Right atrium auricular region (tissue), 2 donors: ENCODE results near the gene CDH26. TPM values are rescaled to one million over a fixed set of nuclear protein-coding genes. Genes with fewer than 3 reads are reported as not detected.

Experiments used
- DNase-seq: peaks from one replicate; pipeline ENCODE4 v3.0.0-alpha.2; 2019; ENCODE audit warnings: low spot score
- H3K27ac ChIP-seq, 2 donors: fragments of 200-600 bp; sonication (generic); 1 replicate in 1 of 2; 2 replicates in 1 of 2; pipeline ENCODE4 v1.5.1; 2016 to 2019
- H3K27me3 ChIP-seq, 2 donors: fragments of 200-600 bp; sonication (generic); one replicate each; pipeline versions ENCODE4 v1.5.1 to v1.6.0; 2017 to 2019
- H3K36me3 ChIP-seq: fragments of 200-600 bp; sonication (generic); one replicate; pipeline ENCODE4 v1.5.1; 2016
- H3K4me1 ChIP-seq, 2 donors: fragments of 200-600 bp; sonication (generic); one replicate each; pipeline versions ENCODE4 v1.5.1 to v1.6.0; 2017 to 2019
- H3K4me3 ChIP-seq, 2 donors: fragments of 200-600 bp; sonication (generic); 1 replicate in 1 of 2; 2 replicates in 1 of 2; pipeline ENCODE4 v1.5.1; 2017 to 2019; ENCODE audit warnings: mild to moderate bottlenecking in 1 of 2, moderate library complexity in 1 of 2
- H3K9me3 ChIP-seq, 2 donors: fragments of 200-600 bp; sonication (generic); one replicate each; pipeline ENCODE4 v1.5.1; 2019
- total RNA-seq, 2 donors: library from RNA; depleted of rRNA; stranded (reverse); fragments of >200 nt; gene quantifications; one replicate each; pipeline ENCODE4 v1.1.0, GENCODE V29; 2016
- TF ChIP-seq, protein P1 (sequence below), 2 donors: fragments of 200-600 bp; sonication (generic); IDR thresholded peaks; one replicate each; pipeline ENCODE4 v1.5.1; 2019; ENCODE audit warnings: antibody characterized with exemption in 2 of 2

Gene CDH26
- total RNA-seq, 2 donors from 2014 or later, result 0.43 to 1.3 TPM

DNA sequence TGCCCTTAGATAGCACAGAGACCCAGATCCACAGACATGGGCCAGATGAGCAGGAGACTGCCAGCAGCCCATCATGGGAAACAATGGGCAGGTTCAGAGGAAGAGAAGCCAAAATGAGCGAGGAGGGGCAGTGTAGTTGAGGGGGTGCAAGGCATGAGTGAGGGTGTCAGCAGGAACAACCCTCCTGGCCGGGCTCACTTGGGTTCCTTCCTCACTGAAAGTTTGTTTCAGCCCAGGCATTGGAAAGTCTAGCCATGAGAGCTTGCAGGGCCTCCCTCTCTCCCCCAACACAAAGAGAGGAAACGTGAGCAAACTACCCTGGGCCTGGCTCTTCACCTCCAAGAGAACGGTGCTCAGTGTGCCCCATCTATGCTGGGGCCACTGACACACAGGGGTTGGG, 48.0 kb downstream of the CDH26 start:
- Histone ChIP-seq H3K27ac (no peak overlapping the region), H3K9me3 (no peaks in the 10 kb centered on the region), H3K36me3 (no peaks in the 10 kb centered on the region), H3K27me3 (no peaks in the 10 kb centered on the region), H3K4me1 (peaks cover 0 to 8% of the 10 kb centered on the region in 2 donors), H3K4me3 (no peak overlapping the region)
- TF ChIP-seq, protein P1, sequence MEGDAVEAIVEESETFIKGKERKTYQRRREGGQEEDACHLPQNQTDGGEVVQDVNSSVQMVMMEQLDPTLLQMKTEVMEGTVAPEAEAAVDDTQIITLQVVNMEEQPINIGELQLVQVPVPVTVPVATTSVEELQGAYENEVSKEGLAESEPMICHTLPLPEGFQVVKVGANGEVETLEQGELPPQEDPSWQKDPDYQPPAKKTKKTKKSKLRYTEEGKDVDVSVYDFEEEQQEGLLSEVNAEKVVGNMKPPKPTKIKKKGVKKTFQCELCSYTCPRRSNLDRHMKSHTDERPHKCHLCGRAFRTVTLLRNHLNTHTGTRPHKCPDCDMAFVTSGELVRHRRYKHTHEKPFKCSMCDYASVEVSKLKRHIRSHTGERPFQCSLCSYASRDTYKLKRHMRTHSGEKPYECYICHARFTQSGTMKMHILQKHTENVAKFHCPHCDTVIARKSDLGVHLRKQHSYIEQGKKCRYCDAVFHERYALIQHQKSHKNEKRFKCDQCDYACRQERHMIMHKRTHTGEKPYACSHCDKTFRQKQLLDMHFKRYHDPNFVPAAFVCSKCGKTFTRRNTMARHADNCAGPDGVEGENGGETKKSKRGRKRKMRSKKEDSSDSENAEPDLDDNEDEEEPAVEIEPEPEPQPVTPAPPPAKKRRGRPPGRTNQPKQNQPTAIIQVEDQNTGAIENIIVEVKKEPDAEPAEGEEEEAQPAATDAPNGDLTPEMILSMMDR (IDR thresholded peaks at IDR 0.05), result no peak
- no peak for DNase-seq

GRCh38 chr20:60007464-60007863, 49.2 kb downstream of the CDH26 start:
- TF ChIP-seq, protein P1 (IDR thresholded peaks at IDR 0.05), result no peak
- no peak for DNase-seq
- Histone ChIP-seq H3K27ac (no peak overlapping the region), H3K27me3 (no peaks in the 10 kb centered on the region), H3K9me3 (no peaks in the 10 kb centered on the region), H3K4me3 (no peak overlapping the region), H3K36me3 (no peaks in the 10 kb centered on the region), H3K4me1 (peaks cover 0 to 8% of the 10 kb centered on the region in 2 donors)

DNA sequence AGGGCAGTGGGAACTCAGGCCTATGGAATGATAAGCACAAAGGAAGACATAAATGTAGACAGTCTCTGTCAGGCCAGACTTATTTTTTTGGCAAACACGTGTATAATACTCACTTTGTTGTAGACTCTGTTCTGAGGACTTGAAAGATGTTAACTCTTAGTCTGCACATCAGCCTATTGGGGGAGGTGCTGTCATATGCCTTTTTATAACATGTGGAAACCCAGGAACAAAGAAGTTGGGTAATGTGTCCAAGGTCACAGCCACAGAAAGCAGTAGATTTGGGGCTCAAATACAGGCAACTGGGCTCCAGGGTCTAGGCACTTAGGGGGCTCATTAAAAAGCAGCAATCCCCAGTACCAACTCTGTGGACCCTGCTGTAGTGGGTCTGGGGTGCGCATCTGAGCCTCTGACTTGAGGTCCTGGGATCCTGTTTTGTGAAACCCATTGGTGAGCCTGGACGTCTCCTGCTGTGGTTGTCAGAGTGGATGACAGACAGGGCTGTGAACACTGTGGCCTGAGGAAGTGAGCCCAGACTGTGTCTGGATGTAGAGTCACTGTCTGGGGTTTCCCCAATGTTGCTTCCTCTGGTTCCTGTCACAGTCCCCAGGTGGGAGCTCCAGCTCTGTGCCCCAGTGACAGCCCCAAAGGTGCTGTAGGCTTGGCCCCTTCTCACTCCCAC, 50.0 kb downstream of the CDH26 start:
- no peaks in the 10 kb centered on the region for H3K27me3 ChIP-seq
- no peaks in the 10 kb centered on the region for H3K36me3 ChIP-seq
- no peaks in the 10 kb centered on the region for H3K9me3 ChIP-seq
- H3K4me3 ChIP-seq, result no peak overlapping the region
- no peak overlapping the region for H3K27ac ChIP-seq
- TF ChIP-seq, protein P1 (IDR thresholded peaks at IDR 0.05), result no peak
- H3K4me1 ChIP-seq, result peaks cover 0 to 8% of the 10 kb centered on the region in 2 donors
- no peak for DNase-seq

DNA sequence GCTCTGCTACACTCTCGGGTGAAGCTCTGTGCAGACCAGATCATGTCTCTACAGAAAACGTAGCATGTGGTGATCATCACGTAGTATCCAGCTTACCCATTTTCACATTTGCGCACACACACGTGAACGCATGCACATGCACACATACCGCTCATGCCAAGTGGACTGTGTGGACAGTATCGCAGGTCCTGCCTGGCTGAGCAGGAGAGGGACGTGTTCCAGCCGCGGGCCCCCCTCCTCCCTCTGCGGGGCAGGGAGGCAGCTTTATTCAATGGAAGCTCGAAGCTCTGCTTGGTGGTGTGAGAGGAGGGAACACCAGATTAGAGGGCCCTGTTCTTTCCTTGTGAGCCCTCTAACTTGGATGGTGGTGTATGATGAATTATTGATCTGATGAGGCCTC, 51.1 kb downstream of the CDH26 start:
- DNase-seq, result no peak
- Histone ChIP-seq H3K4me3 (no peak overlapping the region), H3K4me1 (peaks cover 0 to 8% of the 10 kb centered on the region in 2 donors), H3K27ac (no peak overlapping the region), H3K36me3 (no peaks in the 10 kb centered on the region), H3K9me3 (no peaks in the 10 kb centered on the region), H3K27me3 (no peaks in the 10 kb centered on the region)
- TF ChIP-seq, protein P1 (IDR thresholded peaks at IDR 0.05), result no peak

DNA sequence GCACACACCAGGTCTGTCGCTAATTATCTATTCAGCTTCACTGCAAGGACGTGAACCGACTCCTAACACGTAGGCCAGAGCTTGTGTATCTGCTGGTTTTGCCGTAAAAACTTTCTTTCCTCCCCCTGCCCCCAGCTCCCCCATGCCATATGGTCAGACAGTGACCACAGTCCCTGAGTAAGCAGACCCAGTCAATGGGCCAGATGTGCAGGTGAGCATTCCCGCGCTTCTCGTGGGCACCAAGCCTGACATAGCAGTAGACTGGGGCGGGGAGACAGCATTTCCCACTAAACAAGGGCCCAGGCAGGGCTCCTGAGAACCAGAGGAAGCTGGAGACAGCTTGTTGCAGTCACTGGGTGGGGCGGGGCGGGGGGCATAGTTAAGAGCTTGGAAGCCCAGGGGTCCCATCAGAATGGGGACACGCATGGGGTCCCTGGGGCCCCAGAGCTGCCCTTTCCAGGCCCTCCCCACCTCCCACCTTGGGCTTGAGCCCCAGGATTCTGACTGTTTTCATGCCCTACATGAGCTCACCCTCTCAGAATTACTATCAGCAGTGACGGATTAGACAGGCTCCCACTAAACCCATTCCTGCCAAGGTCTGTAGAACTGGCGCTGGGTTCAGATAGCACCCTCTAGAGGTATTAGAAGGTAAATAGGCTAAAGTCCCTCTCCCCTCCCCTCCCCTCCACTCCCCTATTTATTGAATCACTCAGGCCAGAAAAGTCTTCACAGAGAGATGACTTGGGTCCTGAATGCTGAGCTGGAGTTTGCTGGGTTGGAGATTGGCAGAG, 51.8 kb downstream of the CDH26 start:
- Histone ChIP-seq H3K4me3 (no peak overlapping the region), H3K9me3 (no peaks in the 10 kb centered on the region), H3K27me3 (no peaks in the 10 kb centered on the region), H3K27ac (no peak overlapping the region), H3K4me1 (peaks cover 0 to 8% of the 10 kb centered on the region in 2 donors), H3K36me3 (no peaks in the 10 kb centered on the region)
- no peak for DNase-seq
- TF ChIP-seq, protein P1 (IDR thresholded peaks at IDR 0.05), result no peak
